Measurements from ENCODE around the gene KCTD5. TPM values are rescaled to one million over a fixed set of nuclear protein-coding genes. Genes with fewer than 3 reads are reported as not detected.
A peak's percentile ranks its signal among the peaks of the same experiment; 100 is the strongest.
"Not testable (repeated sequence)": the region's sequence is repeated elsewhere in the genome, so short reads cannot be mapped to it uniquely, and the experiment has no call there.

Gene KCTD5
- polyA plus RNA-seq, 12 donors: 18.0 to 26.1 (median 21.0) TPM; not detected in 1

GRCh38 chr16:2670017-2670416 is 12.3 kb upstream of the KCTD5 start:
- DNase-seq: not testable (repeated sequence)

DNA sequence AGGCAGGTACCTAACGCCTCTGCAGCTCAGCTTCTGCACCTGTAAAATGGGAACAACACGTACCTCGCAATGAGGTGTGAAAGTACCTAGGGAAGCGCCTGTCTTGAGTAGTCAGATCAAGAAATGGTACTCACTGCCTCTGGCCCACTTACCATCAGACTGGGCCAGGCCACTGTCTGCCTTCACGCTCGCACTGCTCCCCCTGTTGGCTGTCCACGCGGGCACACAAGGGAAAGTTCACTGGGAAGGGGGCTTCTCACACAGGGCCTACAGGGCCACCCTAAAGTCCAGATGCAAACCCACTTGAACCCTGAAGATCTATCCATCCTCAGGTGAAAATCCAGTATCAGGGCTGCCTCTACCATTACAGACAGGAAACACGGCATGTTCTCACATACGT is 11.1 kb upstream of the KCTD5 start:
- DNase-seq: not testable (repeated sequence)

GRCh38 chr16:2671741-2672140 is 10.6 kb upstream of the KCTD5 start:
- DNase-seq: no peak

GRCh38 chr16:2673066-2673999 is 9.0 kb upstream of the KCTD5 start:
- DNase-seq: peak; percentile 91

GRCh38 chr16:2675021-2675420 is 7.3 kb upstream of the KCTD5 start:
- DNase-seq: no peak

- DNase-seq: no peak
Measured at GRCh38 chr16:2675714-2676113, 6.6 kb upstream of the KCTD5 start.

DNA sequence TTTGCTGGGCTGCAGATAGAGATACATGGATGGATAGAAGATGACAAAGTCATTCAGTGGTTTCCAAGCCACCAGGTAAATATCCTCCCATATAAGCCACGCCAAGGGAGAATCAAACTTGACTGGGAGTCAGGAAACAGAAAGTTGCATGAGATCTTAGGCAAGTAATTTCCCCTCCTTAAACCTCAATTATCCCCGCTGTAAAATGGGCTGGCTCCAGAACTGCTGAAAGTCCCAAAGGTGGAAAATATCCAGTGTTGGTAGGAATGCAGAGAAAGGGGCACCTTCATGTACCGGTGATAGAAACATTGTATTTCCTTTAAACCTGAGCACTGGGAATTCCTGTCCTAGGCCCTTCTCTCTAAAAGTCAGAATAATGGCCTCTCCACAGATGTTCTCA is 5.4 kb upstream of the KCTD5 start:
- not testable (repeated sequence) for DNase-seq

DNA sequence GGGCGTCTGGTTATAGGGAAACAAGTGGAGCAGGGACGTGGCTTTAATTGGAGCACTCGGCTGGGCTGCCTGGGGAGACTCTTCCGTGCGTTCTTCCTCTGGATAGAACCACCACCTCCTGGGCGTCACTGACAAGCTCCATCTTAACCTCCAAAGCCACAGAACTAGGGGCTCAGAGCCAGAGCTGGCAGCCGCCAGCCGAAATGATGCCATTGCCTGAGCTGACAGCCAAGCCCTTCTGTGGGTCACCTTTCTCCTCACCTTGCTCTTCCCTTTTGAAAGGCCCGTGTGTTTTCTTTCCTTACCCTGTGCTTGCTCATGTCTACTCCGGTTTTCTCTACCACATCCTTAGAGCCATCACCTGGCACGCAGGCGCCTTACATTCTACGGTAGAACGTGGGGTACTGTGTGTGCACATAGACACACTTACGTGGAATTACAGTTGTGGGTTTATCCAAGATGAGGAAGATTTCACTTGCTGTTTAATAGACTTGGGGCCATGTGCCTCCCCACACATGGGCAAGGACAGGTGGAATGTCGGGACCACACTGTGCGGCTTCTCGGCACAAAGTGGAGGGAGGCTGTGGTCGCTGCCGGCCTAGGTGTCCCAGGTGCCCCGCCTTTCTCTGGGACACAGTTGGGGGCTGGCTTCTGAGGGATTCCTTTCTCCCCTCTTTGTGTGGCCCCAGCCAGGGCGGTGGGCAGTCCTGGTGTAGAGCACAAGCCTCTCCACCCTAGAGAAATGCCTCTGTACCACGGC is 3.9 kb upstream of the KCTD5 start:
- not testable (repeated sequence) for DNase-seq

DNA sequence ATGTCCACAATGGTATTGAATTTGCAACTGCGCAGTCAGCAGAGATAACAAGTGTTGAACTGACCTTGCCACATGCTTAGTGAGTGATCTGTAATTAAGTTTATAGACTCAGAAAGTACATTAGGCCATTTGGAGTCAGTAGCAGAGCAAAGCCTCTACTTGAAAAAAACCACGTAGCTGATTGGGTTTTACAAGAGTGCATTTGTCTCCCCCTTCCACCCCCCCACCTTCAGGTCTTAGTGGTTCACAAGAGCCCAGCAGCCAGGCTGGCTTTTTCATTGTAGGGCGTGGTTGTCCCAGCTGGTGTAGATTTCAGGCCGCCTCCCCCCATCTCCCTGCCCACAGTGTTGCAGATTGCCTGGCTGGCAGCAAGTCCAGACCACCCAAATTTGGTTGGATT is 2.4 kb upstream of the KCTD5 start:
- DNase-seq: not testable (repeated sequence)

- not testable (repeated sequence) for DNase-seq
Measured at GRCh38 chr16:2680360-2680759, 2.0 kb upstream of the KCTD5 start.

DNA sequence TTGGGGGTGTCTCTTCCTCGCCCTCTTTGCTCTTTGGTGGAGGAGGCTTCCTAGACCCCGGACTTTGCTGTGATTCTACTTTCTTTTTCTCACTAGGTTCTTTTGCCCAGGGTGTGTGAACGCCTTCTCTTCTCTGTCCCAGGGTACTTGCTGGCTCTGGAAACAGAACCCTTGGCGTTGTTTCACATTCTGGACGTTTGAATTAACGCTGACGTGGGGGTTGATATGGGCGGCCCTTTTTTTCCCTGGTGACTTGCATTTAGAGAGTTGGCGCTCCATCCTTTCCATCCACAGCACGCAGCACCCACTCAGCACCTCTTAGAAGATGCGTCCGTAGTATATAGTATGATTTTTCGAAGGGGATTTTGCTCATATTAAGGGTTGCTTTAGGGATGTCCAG is 718 bp downstream of the KCTD5 start:
- DNase-seq: not testable (repeated sequence)

DNA sequence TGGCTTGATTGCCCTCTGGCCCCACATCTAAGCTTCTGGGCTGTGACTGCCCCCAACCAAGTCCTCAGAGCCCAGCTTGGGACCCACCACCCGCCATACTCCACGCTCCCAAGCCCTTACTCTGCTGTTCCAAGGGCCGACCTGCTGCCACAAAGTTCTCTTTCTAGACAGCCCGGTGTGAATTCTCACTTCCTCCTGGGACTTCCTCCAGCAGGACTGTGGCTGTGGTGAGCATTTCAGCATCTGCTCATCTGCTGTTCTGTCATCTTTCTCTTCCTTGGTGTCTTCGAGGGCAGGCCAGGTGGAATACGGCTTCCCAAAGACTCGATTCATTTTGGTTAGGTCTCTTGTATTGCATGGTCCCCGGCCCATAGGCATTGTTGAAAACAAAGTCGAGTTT is 3.8 kb downstream of the KCTD5 start:
- DNase-seq: not testable (repeated sequence)

GRCh38 chr16:2686912-2687507 is 4.7 kb downstream of the KCTD5 start:
- DNase-seq: no peak

- DNase-seq: no peak
Measured at GRCh38 chr16:2687531-2688308, 5.4 kb downstream of the KCTD5 start.

GRCh38 chr16:2689422-2689821 is 7.1 kb downstream of the KCTD5 start:
- DNase-seq: not testable (repeated sequence)

DNA sequence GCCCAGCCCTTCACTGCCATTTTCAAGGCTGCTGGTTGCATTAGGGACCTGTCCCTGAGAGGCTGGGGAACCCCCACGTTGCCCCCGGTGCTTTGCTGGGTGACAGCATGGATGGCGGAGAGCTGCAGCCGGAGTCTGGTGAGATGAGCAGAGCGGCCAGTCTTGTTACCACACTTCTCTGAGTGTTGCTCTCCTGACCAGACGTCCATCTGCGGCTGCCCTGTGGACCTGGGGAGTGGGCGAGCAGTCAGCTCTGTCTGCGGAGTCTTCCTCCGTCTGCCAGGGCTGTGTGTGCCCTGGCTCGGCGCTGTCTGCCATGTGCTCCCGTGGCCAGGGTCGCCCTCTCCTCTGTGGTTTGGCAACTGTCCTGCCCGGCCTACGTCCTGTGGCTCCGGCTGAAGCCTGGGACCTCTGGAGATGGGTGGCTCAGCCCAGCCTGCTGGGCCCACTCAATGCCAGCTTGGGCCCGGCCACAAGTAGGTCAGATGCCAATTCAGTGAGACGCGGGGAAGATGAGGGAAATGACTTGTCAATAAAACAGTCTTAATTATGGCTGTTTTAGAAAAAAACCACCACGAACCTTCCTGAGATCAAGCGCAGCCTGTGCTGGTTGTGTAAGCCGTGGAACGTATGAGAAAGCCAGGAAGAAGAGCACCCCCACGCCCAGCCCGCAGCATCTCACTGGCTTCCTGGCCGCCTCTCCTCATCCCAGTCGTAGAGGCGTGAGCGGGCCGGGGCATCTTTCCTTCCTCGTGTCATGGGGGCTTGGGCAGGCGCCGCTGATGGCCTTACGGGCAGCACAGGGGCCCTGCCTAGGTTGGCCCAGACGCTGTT is 7.9 kb downstream of the KCTD5 start:
- DNase-seq: no peak

DNA sequence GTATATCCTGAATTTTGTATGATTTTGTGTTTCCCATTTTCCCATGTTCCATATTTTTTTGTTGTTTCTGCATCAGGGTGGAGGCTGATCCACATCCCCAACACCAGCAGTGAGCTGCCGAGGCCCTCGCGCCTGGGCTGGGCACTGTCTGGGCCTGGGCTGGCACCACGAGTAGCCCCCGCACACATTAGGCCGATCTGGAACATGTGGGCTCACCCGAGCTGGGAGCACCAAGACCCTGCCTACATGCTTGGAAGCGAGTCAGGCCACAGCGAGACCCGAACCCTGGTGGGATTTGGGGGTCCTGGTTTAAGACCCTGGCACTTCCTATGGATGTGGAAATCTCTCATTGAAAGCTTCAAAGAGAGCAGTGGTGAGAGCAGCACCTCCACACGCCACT is 8.5 kb downstream of the KCTD5 start:
- no peak for DNase-seq

DNA sequence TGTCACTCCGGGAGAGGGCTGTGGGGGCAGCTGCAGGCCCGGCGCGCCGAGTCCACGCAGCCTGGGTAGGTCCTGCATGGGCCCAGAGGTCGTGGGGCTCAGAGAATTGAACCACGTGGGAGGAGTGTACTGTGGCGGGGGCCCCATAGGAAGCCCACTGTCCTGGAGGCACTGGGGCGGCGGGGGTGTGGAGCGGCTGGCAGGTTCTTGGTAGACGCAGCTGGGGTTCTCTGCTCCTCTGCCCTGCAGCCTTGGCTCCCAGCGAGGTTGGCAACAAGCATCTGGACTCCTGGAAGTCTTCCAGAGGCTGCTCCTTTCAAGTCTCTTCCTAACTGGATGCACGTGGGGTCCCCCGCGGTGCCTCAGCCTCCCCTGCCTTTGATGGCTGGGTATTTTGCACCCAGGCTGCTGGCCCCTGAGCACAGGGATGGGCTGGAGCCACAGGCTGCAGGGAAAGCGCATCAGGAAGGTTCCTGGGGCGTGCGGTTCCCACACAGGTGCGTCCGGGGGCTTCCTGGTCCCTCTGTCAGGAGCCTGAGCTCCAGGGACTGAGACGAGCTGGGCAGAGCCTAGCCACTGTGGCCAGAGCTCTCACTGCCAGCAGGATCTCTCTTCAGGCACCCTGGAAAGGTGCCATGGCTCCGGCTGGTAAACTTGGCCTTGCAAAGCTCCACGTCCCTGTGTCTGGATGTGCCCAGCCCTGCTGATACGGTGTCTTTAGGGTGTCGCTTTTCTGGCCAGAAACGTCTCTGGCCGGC is 9.3 kb downstream of the KCTD5 start:
- DNase-seq: no peak

- no peak for DNase-seq
Measured at GRCh38 chr16:2692251-2692947, 10.1 kb downstream of the KCTD5 start.

Measured in muscle of arm (tissue), 12 donors.